Activated CD4-positive, alpha-beta T cell treated with anti-CD3 and anti-CD28 coated beads, Interleukin-2, Interleukin-4, amounts not matched to agents 100 ng/mL and 50 ng/mL, durations not matched to agents 16 hours and 8 hours (primary cell): Measurements from ENCODE around the gene EPHB2.

Experiments
- DNase-seq: peaks from one replicate; pipeline ENCODE4 v3.0.0-alpha.2; 2020; ENCODE audit warnings: low spot score

The EPHB2 gene

GRCh38 chr1:22722901-22723550 is 12.4 kb downstream of the EPHB2 start:
- no peak for DNase-seq

- no peak for DNase-seq
These were observed 17.2 kb downstream of the EPHB2 start for GRCh38 chr1:22727873-22728272.

- no peak for DNase-seq
These were observed 18.2 kb downstream of the EPHB2 start for GRCh38 chr1:22728751-22729399.

GRCh38 chr1:22729400-22729773 is 18.7 kb downstream of the EPHB2 start:
- no peak for DNase-seq

- DNase-seq, result no peak
These were observed 19.3 kb downstream of the EPHB2 start for GRCh38 chr1:22729912-22730311.

GRCh38 chr1:22731924-22732720 is 21.5 kb downstream of the EPHB2 start:
- DNase-seq, result no peak

GRCh38 chr1:22733643-22734042 is 23.0 kb downstream of the EPHB2 start:
- no peak for DNase-seq

- no peak for DNase-seq
These were observed 26.0 kb downstream of the EPHB2 start for GRCh38 chr1:22736501-22737080.

GRCh38 chr1:22737374-22738068 is 26.9 kb downstream of the EPHB2 start:
- DNase-seq, result no peak

GRCh38 chr1:22738069-22738435 is 27.4 kb downstream of the EPHB2 start:
- no peak for DNase-seq

- no peak for DNase-seq
These were observed 27.9 kb downstream of the EPHB2 start for GRCh38 chr1:22738522-22738921.

GRCh38 chr1:22739648-22740385 is 29.2 kb downstream of the EPHB2 start:
- DNase-seq, result no peak

GRCh38 chr1:22741118-22741517 is 30.5 kb downstream of the EPHB2 start:
- no peak for DNase-seq

- no peak for DNase-seq
These were observed 35.3 kb downstream of the EPHB2 start for GRCh38 chr1:22745669-22746585.

- no peak for DNase-seq
These were observed 36.5 kb downstream of the EPHB2 start for GRCh38 chr1:22747021-22747734.

GRCh38 chr1:22747735-22748073 is 37.1 kb downstream of the EPHB2 start:
- DNase-seq, result no peak

- DNase-seq, result no peak
These were observed 38.9 kb downstream of the EPHB2 start for GRCh38 chr1:22749503-22749902.

- DNase-seq, result peak; percentile 52
These were observed 39.5 kb downstream of the EPHB2 start for GRCh38 chr1:22749919-22750684.

- no peak for DNase-seq
These were observed 40.0 kb downstream of the EPHB2 start for GRCh38 chr1:22750685-22751051.
